Epidermal melanocyte (primary cell): ENCODE measurements around the gene NFE2L2.
A peak's percentile ranks its signal among the peaks of the same experiment; 100 is the strongest.
"Not testable (repeated sequence)": the region's sequence is repeated elsewhere in the genome, so short reads cannot be mapped to it uniquely, and the experiment has no call there.

Experiments
- DNase-seq: peaks from one replicate; pipeline ENCODE4 v3.0.0; 2011; ENCODE audit warnings: low spot score; ENCODE audit not compliant: insufficient read length

The NFE2L2 gene

GRCh38 chr2:177239053-177239452 is 25.5 kb downstream of the NFE2L2 start:
- DNase-seq, result no peak

- DNase-seq, result no peak
Measured at GRCh38 chr2:177237932-177238331, 26.6 kb downstream of the NFE2L2 start.

- DNase-seq, result no peak
Measured at GRCh38 chr2:177235855-177236437, 28.6 kb downstream of the NFE2L2 start.

- no peak for DNase-seq
Measured at GRCh38 chr2:177234267-177234666, 30.3 kb downstream of the NFE2L2 start.

- no peak for DNase-seq
Measured at GRCh38 chr2:177232098-177232704, 32.3 kb downstream of the NFE2L2 start.

- DNase-seq, result no peak
Measured at GRCh38 chr2:177231270-177231669, 33.3 kb downstream of the NFE2L2 start.

GRCh38 chr2:177229442-177230242 is 34.9 kb downstream of the NFE2L2 start:
- no peak for DNase-seq

- DNase-seq, result no peak
Measured at GRCh38 chr2:177225965-177226360, 38.6 kb downstream of the NFE2L2 start.

GRCh38 chr2:177223436-177223835 is 41.1 kb downstream of the NFE2L2 start:
- DNase-seq, result not testable (repeated sequence)

- no peak for DNase-seq
Measured at GRCh38 chr2:177221970-177222369, 42.6 kb downstream of the NFE2L2 start.

- DNase-seq, result no peak
Measured at GRCh38 chr2:177221534-177221933, 43.0 kb downstream of the NFE2L2 start.

- DNase-seq, result not testable (repeated sequence)
Measured at GRCh38 chr2:177219787-177220186, 44.7 kb downstream of the NFE2L2 start.

- no peak for DNase-seq
Measured at GRCh38 chr2:177217247-177217843, 47.2 kb downstream of the NFE2L2 start.

GRCh38 chr2:177212891-177213856 is 51.4 kb downstream of the NFE2L2 start:
- DNase-seq, result peak; percentile 80

- DNase-seq, result peak; percentile 93
Measured at GRCh38 chr2:177212106-177212890, 52.2 kb downstream of the NFE2L2 start, which contains the start of gene HNRNPA3. HNRNPA3 (plus strand) TSS chr2:177212794; CDS start chr2:177212800, 6 bp downstream.

- DNase-seq, result no peak
Measured at GRCh38 chr2:177211576-177212105, 52.9 kb downstream of the NFE2L2 start.

- no peak for DNase-seq
Measured at GRCh38 chr2:177211169-177211568, 53.4 kb downstream of the NFE2L2 start.

GRCh38 chr2:177207101-177207500 is 57.4 kb downstream of the NFE2L2 start:
- no peak for DNase-seq

- no peak for DNase-seq
Measured at GRCh38 chr2:177204417-177204816, 60.1 kb downstream of the NFE2L2 start.

GRCh38 chr2:177201919-177202346 is 62.6 kb downstream of the NFE2L2 start:
- DNase-seq, result no peak
